ENCODE data around the gene GGTLC1. TPM values are rescaled to one million over a fixed set of nuclear protein-coding genes. Genes with fewer than 3 reads are reported as not detected.

Gene GGTLC1
- not detected for total RNA-seq

- intact Hi-C loops (cut with DNase I; ENCODE audit: low total_unique reads): no loop called here
- H3K4me3 ChIP-seq (ENCODE audit: low read depth, poor library complexity, severe bottlenecking): no peak within 1 kb of the TSS
- WGBS, 2 donors: 90 to 94% methylated on average over 24 to 25 of the region's 26 CpGs
- DNase-seq (ENCODE audit: low spot score in 2 of 2): no peak
- TF ChIP-seq CTCF (IDR thresholded peaks at IDR 0.05): no peak
- no peak for TF ChIP-seq POLR2A (IDR thresholded peaks at IDR 0.05)
These were observed at the start of gene GGTLC1 for GRCh38 chr20:23988561-23988960. Gene GGTLC1, minus strand, starts transcription at chr20:23988779. Its CDS starts 2,168 bp downstream, at chr20:23986611.

- TF ChIP-seq POLR2A (IDR thresholded peaks at IDR 0.05) (no peak), CTCF (IDR thresholded peaks at IDR 0.05) (no peak)
- 40 to 44% methylated on average over 2 of the region's 2 CpGs for WGBS, 2 donors
- no peak for DNase-seq (ENCODE audit: low spot score in 2 of 2)
- intact Hi-C loops (cut with DNase I; ENCODE audit: low total_unique reads): no loop called here
- H3K4me3 ChIP-seq (ENCODE audit: low read depth, poor library complexity, severe bottlenecking): no peak overlapping the region
These were observed 46.2 kb upstream of the GGTLC1 start for GRCh38 chr20:24034820-24035219.

- no peak overlapping the region for H3K4me3 ChIP-seq (ENCODE audit: low read depth, poor library complexity, severe bottlenecking)
- no peak for DNase-seq (ENCODE audit: low spot score in 2 of 2)
- WGBS, 2 donors: 86 to 91% methylated on average over 3 of the region's 3 CpGs
- intact Hi-C loops (cut with DNase I; ENCODE audit: low total_unique reads): no loop called here
- TF ChIP-seq CTCF (IDR thresholded peaks at IDR 0.05) (no peak), POLR2A (IDR thresholded peaks at IDR 0.05) (no peak)
These were observed 45.0 kb upstream of the GGTLC1 start for GRCh38 chr20:24033565-24033964.

- no peak for TF ChIP-seq POLR2A (IDR thresholded peaks at IDR 0.05)
- TF ChIP-seq CTCF (IDR thresholded peaks at IDR 0.05): no peak
- intact Hi-C loops (cut with DNase I; ENCODE audit: low total_unique reads): no loop called here
These were observed 44.6 kb upstream of the GGTLC1 start for GRCh38 chr20:24033151-24033550.

GRCh38 chr20:24032400-24032898 is 43.9 kb upstream of the GGTLC1 start:
- no peak for TF ChIP-seq CTCF (IDR thresholded peaks at IDR 0.05)
- TF ChIP-seq POLR2A (IDR thresholded peaks at IDR 0.05): no peak
- H3K4me3 ChIP-seq (ENCODE audit: low read depth, poor library complexity, severe bottlenecking): no peak overlapping the region
- WGBS, 2 donors: 89 to 92% methylated on average over 5 of the region's 5 CpGs
- no peak for DNase-seq (ENCODE audit: low spot score in 2 of 2)
- intact Hi-C loops (cut with DNase I; ENCODE audit: low total_unique reads): no loop called here

More at GRCh38 chr20:24033151-24033550, 44.6 kb upstream of the GGTLC1 start:
- DNase-seq (ENCODE audit: low spot score in 2 of 2): no peak
- H3K4me3 ChIP-seq (ENCODE audit: low read depth, poor library complexity, severe bottlenecking): no peak overlapping the region

GRCh38 chr20:24027229-24027628 is 38.6 kb upstream of the GGTLC1 start:
- TF ChIP-seq POLR2A (IDR thresholded peaks at IDR 0.05) (no peak), CTCF (IDR thresholded peaks at IDR 0.05) (no peak)
- no peak overlapping the region for H3K4me3 ChIP-seq (ENCODE audit: low read depth, poor library complexity, severe bottlenecking)
- DNase-seq (ENCODE audit: low spot score in 2 of 2): peak; percentile 74 to 94
- intact Hi-C loops (cut with DNase I; ENCODE audit: low total_unique reads): no loop called here
- 37 to 42% methylated on average over 6 of the region's 6 CpGs for WGBS, 2 donors
